ENCODE results near the gene GAS1.

GAS1 gene

GRCh38 chr9:86983620-86984259 lies 36.4 kb upstream of the GAS1 start:
- peak; percentile 69 for DNase-seq (ENCODE audit: low read depth)
- H3K4me3 ChIP-seq (ENCODE audit: low read length): no peak overlapping the region
- TF ChIP-seq, protein P1, sequence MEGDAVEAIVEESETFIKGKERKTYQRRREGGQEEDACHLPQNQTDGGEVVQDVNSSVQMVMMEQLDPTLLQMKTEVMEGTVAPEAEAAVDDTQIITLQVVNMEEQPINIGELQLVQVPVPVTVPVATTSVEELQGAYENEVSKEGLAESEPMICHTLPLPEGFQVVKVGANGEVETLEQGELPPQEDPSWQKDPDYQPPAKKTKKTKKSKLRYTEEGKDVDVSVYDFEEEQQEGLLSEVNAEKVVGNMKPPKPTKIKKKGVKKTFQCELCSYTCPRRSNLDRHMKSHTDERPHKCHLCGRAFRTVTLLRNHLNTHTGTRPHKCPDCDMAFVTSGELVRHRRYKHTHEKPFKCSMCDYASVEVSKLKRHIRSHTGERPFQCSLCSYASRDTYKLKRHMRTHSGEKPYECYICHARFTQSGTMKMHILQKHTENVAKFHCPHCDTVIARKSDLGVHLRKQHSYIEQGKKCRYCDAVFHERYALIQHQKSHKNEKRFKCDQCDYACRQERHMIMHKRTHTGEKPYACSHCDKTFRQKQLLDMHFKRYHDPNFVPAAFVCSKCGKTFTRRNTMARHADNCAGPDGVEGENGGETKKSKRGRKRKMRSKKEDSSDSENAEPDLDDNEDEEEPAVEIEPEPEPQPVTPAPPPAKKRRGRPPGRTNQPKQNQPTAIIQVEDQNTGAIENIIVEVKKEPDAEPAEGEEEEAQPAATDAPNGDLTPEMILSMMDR (conservative IDR thresholded peaks at IDR 0.05; ENCODE audit: low read length): no peak

DNA sequence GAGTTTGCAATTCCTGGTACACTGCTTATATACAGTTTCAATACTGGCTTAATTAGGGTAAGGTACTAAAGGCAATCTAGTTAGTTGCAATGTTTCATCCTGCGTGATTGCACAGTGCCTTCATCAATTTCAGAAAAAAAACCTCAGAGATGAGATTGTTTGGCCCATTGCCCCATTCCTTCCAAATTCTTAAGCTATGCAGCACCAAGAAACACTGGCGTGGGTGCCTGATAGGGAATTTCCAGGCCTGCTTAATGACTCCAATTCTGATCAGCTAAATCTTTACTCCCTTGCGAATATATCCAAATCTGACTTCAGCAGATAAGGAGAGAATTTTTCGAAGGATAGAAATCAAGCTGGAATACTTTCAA lies 35.9 kb upstream of the GAS1 start:
- H3K4me3 ChIP-seq (ENCODE audit: low read length): no peak overlapping the region
- DNase-seq (ENCODE audit: low read depth): peak; percentile 58
- TF ChIP-seq, protein P1 (conservative IDR thresholded peaks at IDR 0.05; ENCODE audit: low read length): no peak

- DNase-seq (ENCODE audit: low read depth): no peak
- TF ChIP-seq, protein P1 (conservative IDR thresholded peaks at IDR 0.05; ENCODE audit: low read length): no peak
- H3K4me3 ChIP-seq (ENCODE audit: low read length): no peak overlapping the region
Measured at GRCh38 chr9:86980802-86981201, 33.5 kb upstream of the GAS1 start.

- no peak overlapping the region for H3K4me3 ChIP-seq (ENCODE audit: low read length)
- DNase-seq (ENCODE audit: low read depth): no peak
- TF ChIP-seq, protein P1 (conservative IDR thresholded peaks at IDR 0.05; ENCODE audit: low read length): no peak
Measured at GRCh38 chr9:86979657-86980056, 32.4 kb upstream of the GAS1 start.

GRCh38 chr9:86978922-86979474 lies 31.7 kb upstream of the GAS1 start:
- H3K4me3 ChIP-seq (ENCODE audit: low read length): no peak overlapping the region
- peak; percentile 38 for DNase-seq (ENCODE audit: low read depth)
- TF ChIP-seq, protein P1 (conservative IDR thresholded peaks at IDR 0.05; ENCODE audit: low read length): no peak

DNA sequence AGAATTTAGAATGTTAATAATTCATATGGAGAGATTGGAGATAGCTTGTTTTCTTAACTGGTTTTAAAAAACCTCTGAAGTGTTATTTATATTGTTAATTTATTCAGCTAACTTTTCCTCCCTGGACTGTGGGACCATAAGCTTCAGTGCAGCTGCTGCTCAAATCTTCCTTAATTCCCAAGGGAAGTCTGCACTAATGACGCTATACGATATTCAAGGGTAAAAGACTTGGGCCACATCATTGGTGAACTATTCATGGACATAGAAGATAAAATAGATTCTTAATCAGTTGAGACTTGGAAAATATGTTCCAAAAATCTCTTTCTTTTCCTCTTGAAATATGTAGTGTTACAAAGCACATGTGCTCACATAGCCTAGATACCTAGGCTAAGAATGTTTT lies 31.1 kb upstream of the GAS1 start:
- peak; percentile 45 for DNase-seq (ENCODE audit: low read depth)
- H3K4me3 ChIP-seq (ENCODE audit: low read length): no peak overlapping the region
- TF ChIP-seq, protein P1 (conservative IDR thresholded peaks at IDR 0.05; ENCODE audit: low read length): no peak

DNA sequence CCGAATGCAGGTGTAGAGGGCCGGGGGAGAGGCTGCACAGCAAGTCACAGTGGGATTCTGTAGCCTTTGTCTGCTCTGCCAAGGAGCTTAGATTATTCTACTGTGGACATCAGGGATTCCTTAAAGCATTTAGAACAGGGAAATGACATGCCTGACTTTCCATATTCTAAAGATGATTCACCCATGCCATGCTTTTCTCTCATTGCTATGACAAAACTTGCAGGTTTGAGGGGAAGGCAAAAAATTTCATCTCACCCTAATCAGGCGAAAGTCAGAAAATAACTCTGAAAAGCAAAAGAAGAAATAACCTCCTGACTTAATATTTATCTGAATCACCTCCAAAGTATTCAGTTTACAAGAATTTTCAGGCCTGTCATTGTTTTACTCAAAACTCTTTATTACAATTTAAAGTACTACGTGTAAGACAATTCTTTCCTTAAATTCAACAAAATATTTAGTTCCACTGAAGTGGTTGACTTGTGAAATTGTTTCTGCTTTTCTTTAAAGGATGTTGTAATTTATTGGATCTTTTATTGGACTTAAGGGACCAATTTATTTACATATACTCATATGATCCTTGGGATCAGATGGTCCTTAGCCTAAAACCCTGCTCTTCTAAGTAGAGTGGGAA lies 30.0 kb upstream of the GAS1 start:
- TF ChIP-seq, protein P1 (conservative IDR thresholded peaks at IDR 0.05; ENCODE audit: low read length): no peak
- DNase-seq (ENCODE audit: low read depth): peak; percentile 84
- H3K4me3 ChIP-seq (ENCODE audit: low read length): no peak overlapping the region
